Breast epithelium (tissue), 4 donors: ENCODE measurements around the gene GPR31. TPM values are rescaled to one million over a fixed set of nuclear protein-coding genes. Genes with fewer than 3 reads are reported as not detected.

Experiments used
- DNase-seq, 2 donors: peaks; one replicate each; pipeline ENCODE4 v3.0.0-alpha.2; 2019; ENCODE audit warnings: low spot score in 2 of 2
- H3K27ac ChIP-seq, 2 donors: fragments of 200-600 bp; sonication (generic) in 1 of 2; one replicate each; pipeline ENCODE4 v1.5.1; 2016 to 2019; ENCODE audit warnings: mild to moderate bottlenecking in 1 of 2
- H3K27me3 ChIP-seq, 2 donors: fragments of 200-600 bp; sonication (generic) in 1 of 2; one replicate each; pipeline versions ENCODE4 v1.5.1 to v1.6.0; 2017 to 2019; ENCODE audit warnings: control low read depth in 1 of 2, mild to moderate bottlenecking in 1 of 2
- H3K36me3 ChIP-seq: fragments of 200-600 bp; one replicate; pipeline ENCODE4 v1.5.1; 2019
- H3K4me1 ChIP-seq, 2 donors: fragments of 200-600 bp; sonication (generic); one replicate each; pipeline ENCODE4 v1.5.1; 2016 to 2019; ENCODE audit warnings: control low read depth in 1 of 2
- H3K4me3 ChIP-seq, 3 donors: fragments of 200-600 bp; sonication (generic); 1 replicate in 2 of 3; 2 replicates in 1 of 3; pipeline ENCODE4 v1.5.1; 2016 to 2019; ENCODE audit warnings: mild to moderate bottlenecking in 3 of 3, moderate library complexity in 2 of 3
- H3K9me3 ChIP-seq, 2 donors: fragments of 200-600 bp; sonication (generic) in 1 of 2; one replicate each; pipeline ENCODE4 v1.5.1; 2016 to 2019; ENCODE audit warnings: control low read depth in 1 of 2
- POLR2A ChIP-seq: fragments of 450-650 bp; IDR thresholded peaks from one replicate; pipeline ENCODE4 v1.6.1; 2016; ENCODE audit warnings: antibody characterized with exemption, mild to moderate bottlenecking, moderate library complexity
- POLR2AphosphoS5 ChIP-seq, 3 donors: sonication (generic); formaldehyde crosslinking; IDR thresholded peaks; one replicate each; pipeline ENCODE4 v1.6.1; 2017; ENCODE audit warnings: antibody characterized with exemption in 3 of 3
- intact Hi-C: fragments of 100-400 bp; cut with DNase I; formaldehyde crosslinking; loops from one replicate; pipeline ENCODE4 v1.15.1; 2023; ENCODE audit warnings: low total_unique reads
- total RNA-seq, 3 donors: library from RNA; depleted of rRNA; stranded (reverse); fragments of >200 nt; gene quantifications; one replicate each; pipeline ENCODE4 v1.1.0, GENCODE V29; 2016
- TF ChIP-seq, protein P1 (sequence below), 3 donors: fragments of 450-650 bp; IDR thresholded peaks; one replicate each; pipeline ENCODE4 v1.5.1; 2016 to 2017; ENCODE audit warnings: antibody characterized with exemption in 3 of 3, mild to moderate bottlenecking in 3 of 3, moderate library complexity in 3 of 3

The GPR31 gene
- total RNA-seq, 3 donors from 2014 or later: not detected

DNA sequence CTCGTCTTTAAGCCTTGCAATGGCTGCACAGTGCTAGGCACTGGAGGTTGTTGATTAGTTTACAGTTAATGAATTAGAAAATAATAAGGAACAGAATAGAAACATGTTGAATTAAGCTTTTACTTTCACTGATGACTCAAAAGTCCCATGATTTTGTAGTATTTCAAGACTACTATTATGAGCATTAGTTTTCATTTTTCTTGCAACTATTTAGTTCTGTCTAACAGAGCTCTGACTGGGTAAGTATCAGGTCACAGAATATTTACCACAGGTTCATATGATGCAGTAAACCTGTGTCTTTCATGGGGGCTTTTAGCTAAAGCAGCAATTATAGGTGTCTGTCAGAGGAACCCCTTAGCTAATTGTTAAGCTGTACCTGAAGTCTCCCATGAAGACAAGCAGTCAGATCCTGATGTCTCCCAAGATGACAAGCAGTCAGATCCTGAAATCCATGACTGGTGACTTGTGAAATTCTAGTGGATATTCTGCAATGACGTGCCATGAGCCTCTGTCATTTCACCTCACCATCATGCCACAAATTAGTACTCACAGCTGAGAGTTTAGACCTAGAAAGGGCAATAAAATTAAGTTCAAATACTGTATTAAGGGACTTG, 8.2 kb upstream of the GPR31 start:
- no peak overlapping the region for H3K4me3 ChIP-seq
- TF ChIP-seq, protein P1, sequence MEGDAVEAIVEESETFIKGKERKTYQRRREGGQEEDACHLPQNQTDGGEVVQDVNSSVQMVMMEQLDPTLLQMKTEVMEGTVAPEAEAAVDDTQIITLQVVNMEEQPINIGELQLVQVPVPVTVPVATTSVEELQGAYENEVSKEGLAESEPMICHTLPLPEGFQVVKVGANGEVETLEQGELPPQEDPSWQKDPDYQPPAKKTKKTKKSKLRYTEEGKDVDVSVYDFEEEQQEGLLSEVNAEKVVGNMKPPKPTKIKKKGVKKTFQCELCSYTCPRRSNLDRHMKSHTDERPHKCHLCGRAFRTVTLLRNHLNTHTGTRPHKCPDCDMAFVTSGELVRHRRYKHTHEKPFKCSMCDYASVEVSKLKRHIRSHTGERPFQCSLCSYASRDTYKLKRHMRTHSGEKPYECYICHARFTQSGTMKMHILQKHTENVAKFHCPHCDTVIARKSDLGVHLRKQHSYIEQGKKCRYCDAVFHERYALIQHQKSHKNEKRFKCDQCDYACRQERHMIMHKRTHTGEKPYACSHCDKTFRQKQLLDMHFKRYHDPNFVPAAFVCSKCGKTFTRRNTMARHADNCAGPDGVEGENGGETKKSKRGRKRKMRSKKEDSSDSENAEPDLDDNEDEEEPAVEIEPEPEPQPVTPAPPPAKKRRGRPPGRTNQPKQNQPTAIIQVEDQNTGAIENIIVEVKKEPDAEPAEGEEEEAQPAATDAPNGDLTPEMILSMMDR (IDR thresholded peaks at IDR 0.05): no peak
- no peak for TF ChIP-seq POLR2A
- no peak for TF ChIP-seq POLR2AphosphoS5 (IDR thresholded peaks at IDR 0.05)
- no peak for DNase-seq
- H3K9me3 ChIP-seq: no peaks in the 10 kb centered on the region
- H3K36me3 ChIP-seq: no peaks in the 10 kb centered on the region
- H3K27me3 ChIP-seq: peaks cover 0 to 3% of the 10 kb centered on the region in 2 donors
- no peaks in the 10 kb centered on the region for H3K4me1 ChIP-seq
- intact Hi-C loops: no loop called here
- no peak overlapping the region for H3K27ac ChIP-seq

DNA sequence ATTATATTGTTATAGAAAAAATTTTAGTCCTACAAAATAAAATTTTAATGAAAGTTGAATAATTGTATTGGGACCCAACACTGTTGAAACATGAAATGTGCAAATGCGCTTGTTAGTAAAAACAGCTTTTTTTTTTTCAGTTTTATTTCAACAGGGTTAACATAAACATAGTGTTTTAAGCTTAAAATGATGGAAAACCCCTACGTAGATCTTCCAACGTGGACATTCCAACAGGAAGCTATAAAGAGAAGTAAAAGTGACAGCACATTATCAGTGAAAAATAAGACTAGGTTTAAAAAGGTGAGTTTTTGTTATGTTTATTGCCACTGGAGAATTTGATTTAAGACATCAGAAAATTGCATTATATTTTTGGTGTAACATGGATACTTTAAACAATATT, 6.5 kb upstream of the GPR31 start:
- TF ChIP-seq, protein P1 (IDR thresholded peaks at IDR 0.05): no peak
- TF ChIP-seq POLR2A: no peak
- TF ChIP-seq POLR2AphosphoS5 (IDR thresholded peaks at IDR 0.05): no peak
- Histone ChIP-seq H3K4me3 (no peak overlapping the region), H3K27me3 (peaks cover 0 to 3% of the 10 kb centered on the region in 2 donors), H3K27ac (no peak overlapping the region), H3K9me3 (no peaks in the 10 kb centered on the region), H3K4me1 (no peaks in the 10 kb centered on the region), H3K36me3 (no peaks in the 10 kb centered on the region)
- intact Hi-C loops: no loop called here
- DNase-seq: no peak

DNA sequence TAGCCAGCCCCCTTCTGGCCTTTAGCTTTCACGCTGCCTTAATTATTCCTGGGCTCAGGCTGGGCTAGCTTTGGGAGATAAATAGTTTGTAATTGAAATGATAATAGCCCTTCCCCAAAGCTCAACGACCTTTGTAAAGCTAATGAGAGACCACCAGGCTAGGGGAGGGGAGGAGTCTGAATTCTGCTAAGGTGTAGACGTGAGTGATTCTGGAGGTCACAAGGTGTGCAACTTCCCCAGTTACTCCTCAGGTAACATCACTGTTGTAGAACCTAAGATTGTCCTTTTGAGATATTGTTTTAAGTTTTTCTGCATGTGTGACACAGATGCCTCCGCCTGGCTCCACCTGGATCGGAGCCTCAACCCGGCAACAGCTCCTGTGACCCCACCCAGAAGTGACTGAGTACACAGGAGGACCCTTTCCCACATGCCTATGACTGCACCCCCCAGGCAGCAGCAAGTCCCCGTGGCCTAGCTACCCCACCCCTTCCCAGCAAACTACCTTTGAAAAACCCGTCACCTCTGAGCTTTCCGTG, 5.8 kb upstream of the GPR31 start:
- DNase-seq: no peak
- no peaks in the 10 kb centered on the region for H3K4me1 ChIP-seq
- no peak overlapping the region for H3K4me3 ChIP-seq
- intact Hi-C loops: no loop called here
- H3K9me3 ChIP-seq: no peaks in the 10 kb centered on the region
- TF ChIP-seq POLR2A (no peak), POLR2AphosphoS5 (IDR thresholded peaks at IDR 0.05) (no peak)
- TF ChIP-seq, protein P1 (IDR thresholded peaks at IDR 0.05): no peak
- no peaks in the 10 kb centered on the region for H3K36me3 ChIP-seq
- peaks cover 0 to 3% of the 10 kb centered on the region in 2 donors for H3K27me3 ChIP-seq
- no peak overlapping the region for H3K27ac ChIP-seq

DNA sequence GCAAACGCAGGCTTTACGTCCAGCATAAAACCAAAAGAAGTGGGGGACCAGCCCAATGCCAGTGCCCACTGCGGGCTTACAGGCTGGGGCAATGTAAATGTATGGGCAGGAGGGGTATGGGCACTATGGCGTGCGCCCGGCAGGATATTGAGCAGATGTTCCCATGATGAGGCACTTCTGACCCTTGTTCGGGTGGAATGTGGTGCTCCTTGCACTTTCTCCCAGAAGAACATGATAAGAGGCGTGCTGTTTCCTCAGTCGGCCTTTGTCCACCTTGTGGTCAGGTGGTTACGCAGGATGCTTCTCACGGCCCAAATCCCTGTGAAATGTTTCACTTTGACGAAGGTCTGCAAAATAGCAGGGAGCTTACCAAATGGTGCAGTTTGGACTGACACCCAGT, 4.8 kb upstream of the GPR31 start:
- Histone ChIP-seq H3K4me1 (no peaks in the 10 kb centered on the region), H3K4me3 (no peak overlapping the region), H3K36me3 (no peaks in the 10 kb centered on the region), H3K27ac (no peak overlapping the region), H3K27me3 (peaks cover 0 to 3% of the 10 kb centered on the region in 2 donors), H3K9me3 (no peaks in the 10 kb centered on the region)
- DNase-seq: no peak
- TF ChIP-seq POLR2AphosphoS5 (IDR thresholded peaks at IDR 0.05): no peak
- TF ChIP-seq, protein P1 (IDR thresholded peaks at IDR 0.05): no peak
- TF ChIP-seq POLR2A: no peak
- intact Hi-C loops: no loop called here

DNA sequence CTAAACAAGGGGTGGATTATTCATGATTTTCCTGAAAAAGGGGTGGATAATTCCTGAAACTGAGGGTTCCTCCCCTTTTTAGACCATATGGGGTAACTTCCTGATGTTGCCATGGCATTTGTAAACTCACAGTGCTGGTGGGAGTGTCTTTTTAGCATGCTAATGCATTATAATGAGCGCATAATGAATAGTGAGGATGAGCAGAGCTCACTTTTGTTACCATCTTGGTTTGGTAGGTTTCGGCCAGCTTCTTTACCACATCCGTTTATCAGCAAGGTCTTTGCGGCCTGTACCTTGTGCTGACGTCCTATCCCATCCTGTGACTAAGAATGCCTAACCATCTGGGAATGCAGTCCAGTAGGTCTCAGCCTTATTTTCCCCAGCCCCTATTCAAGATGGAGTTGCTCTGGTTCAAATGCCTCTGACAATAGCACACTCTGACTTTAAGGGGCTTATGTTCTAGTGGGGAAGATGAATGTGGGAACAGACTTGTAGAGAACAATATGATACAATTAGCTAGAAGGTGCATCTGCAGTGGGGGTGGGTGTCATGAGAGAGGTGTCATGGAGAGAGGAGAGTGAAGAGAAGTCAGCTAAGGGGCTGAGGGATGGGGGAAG, 4.2 kb upstream of the GPR31 start:
- Histone ChIP-seq H3K4me1 (no peaks in the 10 kb centered on the region), H3K27me3 (peaks cover 0 to 3% of the 10 kb centered on the region in 2 donors), H3K27ac (no peak overlapping the region), H3K4me3 (no peak overlapping the region), H3K9me3 (no peaks in the 10 kb centered on the region), H3K36me3 (no peaks in the 10 kb centered on the region)
- no peak for DNase-seq
- TF ChIP-seq, protein P1 (IDR thresholded peaks at IDR 0.05): no peak
- TF ChIP-seq POLR2A: no peak
- TF ChIP-seq POLR2AphosphoS5 (IDR thresholded peaks at IDR 0.05): no peak
- intact Hi-C loops: no loop called here
